Stomach (tissue), 9 donors: ENCODE data around the gene LIPG. TPM values are rescaled to one million over a fixed set of nuclear protein-coding genes. Genes with fewer than 3 reads are reported as not detected.

Experiments
- DNase-seq, 2 donors: peaks; one replicate each; pipeline versions ENCODE4 v3.0.0 to v3.0.0-alpha.2; 2013 to 2019
- H3K27ac ChIP-seq, 5 donors: fragments of 200-600 bp in 4 of 5; sonication (generic) in 4 of 5; one replicate each; pipeline ENCODE4 v1.5.1; 2013 to 2019; ENCODE audit warnings: mild to moderate bottlenecking in 1 of 5, moderate library complexity in 1 of 5
- H3K27me3 ChIP-seq, 3 donors: fragments of 200-600 bp; sonication (generic); one replicate each; pipeline ENCODE4 v1.5.1; 2017 to 2019; ENCODE audit warnings: mixed run types in 1 of 3
- H3K36me3 ChIP-seq, 4 donors: fragments of 200-600 bp; sonication (generic); 1 replicate in 3 of 4; 2 replicates in 1 of 4; pipeline ENCODE4 v1.5.1; 2016 to 2019
- H3K4me1 ChIP-seq, 4 donors: fragments of 200-600 bp; sonication (generic); one replicate each; pipeline ENCODE4 v1.5.1; 2016 to 2019
- H3K4me3 ChIP-seq, 4 donors: fragments of 200-600 bp; sonication (generic) in 3 of 4; one replicate each; pipeline ENCODE4 v1.5.1; 2016 to 2019; ENCODE audit warnings: mild to moderate bottlenecking in 1 of 4
- H3K9me3 ChIP-seq, 4 donors: fragments of 200-600 bp; sonication (generic); one replicate each; pipeline ENCODE4 v1.5.1; 2016 to 2019
- CTCF ChIP-seq, 7 experiments: fragments of 450-650 bp in 4 of 7; fragments of 200-600 bp in 3 of 7; sonication (generic) in 3 of 7; IDR thresholded peaks; one replicate each; pipeline ENCODE4 v1.5.1; 2016 to 2019; ENCODE audit warnings: antibody characterized with exemption in 7 of 7, control low read depth in 2 of 7, mild to moderate bottlenecking in 1 of 7
- EP300 ChIP-seq: sonication (generic); formaldehyde crosslinking; IDR thresholded peaks from one replicate; pipeline ENCODE4 v1.6.1; 2017; ENCODE audit warnings: antibody characterized with exemption
- POLR2A ChIP-seq, 4 donors: fragments of 450-650 bp; IDR thresholded peaks; one replicate each; pipeline ENCODE4 v1.6.1; 2016; ENCODE audit warnings: antibody characterized with exemption in 4 of 4, control low read depth in 2 of 4, mild to moderate bottlenecking in 1 of 4, moderate library complexity in 1 of 4
- POLR2AphosphoS5 ChIP-seq, 3 donors: sonication (generic); formaldehyde crosslinking; IDR thresholded peaks; one replicate each; pipeline ENCODE4 v1.6.1; 2016; ENCODE audit warnings: antibody characterized with exemption in 3 of 3
- WGBS, 5 donors: extraction: QIAGEN DNeasy Blood & Tissue Kit in 3 of 5; methylation state at CpG; one replicate each; pipeline versions ENCODE4 v1.1.5 to v1.1.7; 2013 to 2018; 5-methylcytosine and 5-hydroxymethylcytosine counted together
- intact Hi-C: fragments of 100-400 bp; cut with DNase I; formaldehyde crosslinking; loops from one replicate; pipeline ENCODE4 v1.15.1; 2023; ENCODE audit warnings: low total_unique reads
- polyA plus RNA-seq, 3 donors: library from polyadenylated mRNA; stranded (reverse); fragments of 200-250 nt; gene quantifications; one replicate each; pipeline ENCODE4 v1.2.3, GENCODE V29; 2013
- total RNA-seq, 5 donors: library from RNA; depleted of rRNA; stranded (reverse); fragments of >200 nt; gene quantifications; one replicate each; pipeline versions ENCODE4 v1.1.0 to v1.2.3, GENCODE V29; 2014 to 2016
- donor health status: healthy with polysubstance abuse.
- donor health status: Bipolar disorder and iron deficiency.
- donor health status: healthy.

The LIPG gene
- total and polyA plus RNA-seq, 8 donors, result 0.76 to 6.2 (median 3.2) TPM

- TF ChIP-seq POLR2AphosphoS5 (IDR thresholded peaks at IDR 0.05) (no peak), CTCF (IDR thresholded peaks at IDR 0.05) (no peak)
- Histone ChIP-seq H3K36me3 (peaks cover 0 to 40% (median 0%) of the 10 kb centered on the region in 4 donors), H3K27me3 (no peaks in the 10 kb centered on the region), H3K4me3 (no peak overlapping the region), H3K27ac (no peak overlapping the region), H3K4me1 (peaks cover 0 to 7% (median 0%) of the 10 kb centered on the region in 4 donors), H3K9me3 (no peaks in the 10 kb centered on the region)
- intact Hi-C loops, result no loop called here
- WGBS, 5 donors, result 55 to 82% (median 68%) methylated on average over 9 of the region's 9 CpGs
- DNase-seq, result no peak
These were observed 24.2 kb downstream of the LIPG start for GRCh38 chr18:49585781-49586663.

- Histone ChIP-seq H3K27ac (no peak overlapping the region), H3K4me3 (no peak overlapping the region), H3K9me3 (no peaks in the 10 kb centered on the region), H3K27me3 (no peaks in the 10 kb centered on the region), H3K4me1 (peaks cover 0 to 7% (median 0%) of the 10 kb centered on the region in 4 donors), H3K36me3 (peaks cover 0 to 32% (median 0%) of the 10 kb centered on the region in 4 donors)
- WGBS, 5 donors, result 81 to 98% (median 92%) methylated on average over 6 of the region's 6 CpGs
- intact Hi-C loops, result no loop called here
- TF ChIP-seq EP300 (no peak), CTCF (IDR thresholded peaks at IDR 0.05) (no peak), POLR2AphosphoS5 (IDR thresholded peaks at IDR 0.05) (no peak), POLR2A (IDR thresholded peaks at IDR 0.05) (no peak)
- no peak for DNase-seq
These were observed 26.3 kb downstream of the LIPG start for GRCh38 chr18:49588171-49588570.

DNA sequence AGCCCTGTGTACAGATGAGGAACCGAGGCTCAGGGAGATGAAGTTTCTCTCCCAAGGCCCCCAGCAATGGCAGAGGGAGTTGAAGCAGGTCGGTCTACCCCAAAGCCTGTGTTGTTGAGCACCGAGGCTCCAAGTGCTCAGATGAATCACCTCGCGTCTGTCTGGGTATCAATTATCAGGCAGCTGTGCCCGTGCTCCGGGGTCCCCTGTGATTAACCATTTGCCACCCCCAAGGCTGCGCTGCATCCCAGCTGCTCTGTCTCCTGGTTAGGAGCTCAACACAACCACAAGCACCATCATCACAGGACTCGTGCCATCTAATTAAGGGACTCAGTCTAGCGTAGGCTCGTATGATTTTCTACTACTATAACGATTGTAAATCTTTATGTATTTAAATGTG, 27.1 kb downstream of the LIPG start:
- Histone ChIP-seq H3K36me3 (peaks cover 0 to 26% (median 0%) of the 10 kb centered on the region in 4 donors), H3K27me3 (no peaks in the 10 kb centered on the region), H3K27ac (no peak overlapping the region), H3K9me3 (no peaks in the 10 kb centered on the region), H3K4me3 (no peak overlapping the region), H3K4me1 (peaks cover 0 to 7% (median 0%) of the 10 kb centered on the region in 4 donors)
- DNase-seq, result no peak
- TF ChIP-seq CTCF (IDR thresholded peaks at IDR 0.05) (no peak), POLR2A (IDR thresholded peaks at IDR 0.05) (no peak), POLR2AphosphoS5 (IDR thresholded peaks at IDR 0.05) (no peak), EP300 (no peak)
- WGBS, 5 donors, result 88 to 95% (median 90%) methylated on average over 9 to 12 of the region's 12 CpGs
- intact Hi-C loops, result no loop called here

GRCh38 chr18:49590608-49591007, 28.8 kb downstream of the LIPG start:
- DNase-seq, result no peak
- no peaks in the 10 kb centered on the region for H3K9me3 ChIP-seq
- no peak overlapping the region for H3K4me3 ChIP-seq
- H3K36me3 ChIP-seq, result peaks cover 0 to 26% (median 0%) of the 10 kb centered on the region in 4 donors
- intact Hi-C loops, result no loop called here
- no peak for TF ChIP-seq POLR2AphosphoS5 (IDR thresholded peaks at IDR 0.05)
- no peak for TF ChIP-seq CTCF (IDR thresholded peaks at IDR 0.05)
- TF ChIP-seq EP300, result no peak
- no peak for TF ChIP-seq POLR2A (IDR thresholded peaks at IDR 0.05)
- no peak overlapping the region for H3K27ac ChIP-seq
- no peaks in the 10 kb centered on the region for H3K4me1 ChIP-seq
- 84 to 97% (median 94%) methylated on average over 2 to 10 of the region's 10 CpGs for WGBS, 5 donors
- H3K27me3 ChIP-seq, result no peaks in the 10 kb centered on the region
